Stomach (tissue), 4 donors: ENCODE measurements around the gene TAF4B.

Experiments used
- EP300 ChIP-seq: sonication (generic); formaldehyde crosslinking; IDR thresholded peaks from one replicate; pipeline ENCODE4 v1.6.1; 2017; ENCODE audit warnings: antibody characterized with exemption
- POLR2A ChIP-seq, 4 donors: fragments of 450-650 bp; IDR thresholded peaks; one replicate each; pipeline ENCODE4 v1.6.1; 2016; ENCODE audit warnings: antibody characterized with exemption in 4 of 4, control low read depth in 2 of 4, mild to moderate bottlenecking in 1 of 4, moderate library complexity in 1 of 4
- TF ChIP-seq, protein P1 (sequence below), 7 experiments: fragments of 450-650 bp in 4 of 7; fragments of 200-600 bp in 3 of 7; sonication (generic) in 3 of 7; IDR thresholded peaks; one replicate each; pipeline ENCODE4 v1.5.1; 2016 to 2019; ENCODE audit warnings: antibody characterized with exemption in 7 of 7, control low read depth in 2 of 7, mild to moderate bottlenecking in 1 of 7

DNA sequence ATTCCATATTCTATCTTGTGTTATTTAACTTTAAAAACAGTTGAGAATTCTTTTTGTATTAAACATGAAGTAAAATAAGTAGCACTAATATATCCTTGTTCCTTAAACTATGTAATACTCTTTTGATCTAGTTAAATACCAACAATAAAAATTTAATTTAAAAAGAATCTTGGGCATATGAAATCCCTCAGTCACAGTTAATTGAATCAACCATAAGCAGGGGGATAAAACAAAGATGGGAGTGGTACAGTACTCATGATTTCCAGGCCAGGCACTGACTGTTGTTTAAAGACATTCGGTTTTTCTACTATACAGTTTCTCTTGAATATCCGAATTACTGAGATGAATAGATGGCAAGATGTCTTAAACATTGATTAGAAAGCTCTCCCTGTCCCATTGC is 99.5 kb downstream of the TAF4B start:
- TF ChIP-seq POLR2A (IDR thresholded peaks at IDR 0.05) (no peak), EP300 (no peak)
- TF ChIP-seq, protein P1, sequence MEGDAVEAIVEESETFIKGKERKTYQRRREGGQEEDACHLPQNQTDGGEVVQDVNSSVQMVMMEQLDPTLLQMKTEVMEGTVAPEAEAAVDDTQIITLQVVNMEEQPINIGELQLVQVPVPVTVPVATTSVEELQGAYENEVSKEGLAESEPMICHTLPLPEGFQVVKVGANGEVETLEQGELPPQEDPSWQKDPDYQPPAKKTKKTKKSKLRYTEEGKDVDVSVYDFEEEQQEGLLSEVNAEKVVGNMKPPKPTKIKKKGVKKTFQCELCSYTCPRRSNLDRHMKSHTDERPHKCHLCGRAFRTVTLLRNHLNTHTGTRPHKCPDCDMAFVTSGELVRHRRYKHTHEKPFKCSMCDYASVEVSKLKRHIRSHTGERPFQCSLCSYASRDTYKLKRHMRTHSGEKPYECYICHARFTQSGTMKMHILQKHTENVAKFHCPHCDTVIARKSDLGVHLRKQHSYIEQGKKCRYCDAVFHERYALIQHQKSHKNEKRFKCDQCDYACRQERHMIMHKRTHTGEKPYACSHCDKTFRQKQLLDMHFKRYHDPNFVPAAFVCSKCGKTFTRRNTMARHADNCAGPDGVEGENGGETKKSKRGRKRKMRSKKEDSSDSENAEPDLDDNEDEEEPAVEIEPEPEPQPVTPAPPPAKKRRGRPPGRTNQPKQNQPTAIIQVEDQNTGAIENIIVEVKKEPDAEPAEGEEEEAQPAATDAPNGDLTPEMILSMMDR (IDR thresholded peaks at IDR 0.05): no peak
